ENCODE results near the gene ADAP1. TPM values are rescaled to one million over a fixed set of nuclear protein-coding genes. Genes with fewer than 3 reads are reported as not detected.

The ADAP1 gene
- total and polyA plus RNA-seq, 11 donors = 3.1 to 16.5 (median 12.0) TPM

GRCh38 chr7:877312-878232 is 76.9 kb downstream of the ADAP1 start:
- H3K36me3 ChIP-seq = peaks cover 0 to 27% (median 10%) of the 10 kb centered on the region in 9 donors
- TF ChIP-seq, protein P1, sequence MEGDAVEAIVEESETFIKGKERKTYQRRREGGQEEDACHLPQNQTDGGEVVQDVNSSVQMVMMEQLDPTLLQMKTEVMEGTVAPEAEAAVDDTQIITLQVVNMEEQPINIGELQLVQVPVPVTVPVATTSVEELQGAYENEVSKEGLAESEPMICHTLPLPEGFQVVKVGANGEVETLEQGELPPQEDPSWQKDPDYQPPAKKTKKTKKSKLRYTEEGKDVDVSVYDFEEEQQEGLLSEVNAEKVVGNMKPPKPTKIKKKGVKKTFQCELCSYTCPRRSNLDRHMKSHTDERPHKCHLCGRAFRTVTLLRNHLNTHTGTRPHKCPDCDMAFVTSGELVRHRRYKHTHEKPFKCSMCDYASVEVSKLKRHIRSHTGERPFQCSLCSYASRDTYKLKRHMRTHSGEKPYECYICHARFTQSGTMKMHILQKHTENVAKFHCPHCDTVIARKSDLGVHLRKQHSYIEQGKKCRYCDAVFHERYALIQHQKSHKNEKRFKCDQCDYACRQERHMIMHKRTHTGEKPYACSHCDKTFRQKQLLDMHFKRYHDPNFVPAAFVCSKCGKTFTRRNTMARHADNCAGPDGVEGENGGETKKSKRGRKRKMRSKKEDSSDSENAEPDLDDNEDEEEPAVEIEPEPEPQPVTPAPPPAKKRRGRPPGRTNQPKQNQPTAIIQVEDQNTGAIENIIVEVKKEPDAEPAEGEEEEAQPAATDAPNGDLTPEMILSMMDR (IDR thresholded peaks at IDR 0.05) = no peak
- TF ChIP-seq POLR2A (IDR thresholded peaks at IDR 0.05) = no peak
- peak overlapping the region; percentile 67 to 98 (median 86) for H3K4me3 ChIP-seq
- no peak for ATAC-seq
- H3K27ac ChIP-seq = peak overlapping the region in 9 of 12 donors; percentile 80 to 91 (median 88)
- intact Hi-C loops (cut with DNase I) = loop anchor here in 3 of 10 donors (5.0 to 10.0 kb wide), 3 partner anchors 355 to 553 kb away; partner anchors contain the start of gene PDGFA (in 1 of the 3)
- DNase-seq = peak in 2 of 5 donors; percentile 35 to 70
- no peaks in the 10 kb centered on the region for H3K9me3 ChIP-seq
- no peaks in the 10 kb centered on the region for H3K27me3 ChIP-seq
- peaks cover 10 to 66% (median 45%) of the 10 kb centered on the region in 12 donors for H3K4me1 ChIP-seq
- WGBS, 4 donors = 5 to 21% (median 15%) methylated on average over 26 to 47 of the region's 47 CpGs

- no peaks in the 10 kb centered on the region for H3K9me3 ChIP-seq
- H3K4me3 ChIP-seq = peak overlapping the region; percentile 67 to 98 (median 86)
- 0 to 2% (median 1%) methylated on average over 26 of the region's 26 CpGs for WGBS, 4 donors
- intact Hi-C loops (cut with DNase I) = loop anchor here in 3 of 10 donors (5.0 to 10.0 kb wide), 3 partner anchors 355 to 552 kb away; partner anchors contain the start of gene PDGFA (in 1 of the 3)
- H3K27me3 ChIP-seq = no peaks in the 10 kb centered on the region
- H3K27ac ChIP-seq = peak overlapping the region; percentile 69 to 95 (median 88)
- H3K36me3 ChIP-seq = peaks cover 0 to 34% (median 16%) of the 10 kb centered on the region in 9 donors
- DNase-seq (no peak), ATAC-seq (peak in 1 of 4 donors; percentile 5)
- TF ChIP-seq, protein P1 (IDR thresholded peaks at IDR 0.05) = no peak
- TF ChIP-seq POLR2A (IDR thresholded peaks at IDR 0.05) = no peak
- H3K4me1 ChIP-seq = peaks cover 10 to 65% (median 45%) of the 10 kb centered on the region in 12 donors
Observed at GRCh38 chr7:876972-877311, 77.5 kb downstream of the ADAP1 start.

- Histone ChIP-seq H3K9me3 (no peaks in the 10 kb centered on the region), H3K27ac (peak within 1 kb of the TSS; percentile 69 to 95 (median 89)), H3K27me3 (no peaks in the 10 kb centered on the region), H3K4me1 (peaks cover 10 to 67% (median 45%) of the 10 kb centered on the region in 12 donors), H3K36me3 (peaks cover 0 to 40% (median 22%) of the 10 kb centered on the region in 9 donors), H3K4me3 (peak within 1 kb of the TSS; percentile 67 to 98 (median 86))
- intact Hi-C loops (cut with DNase I) = loop anchor here in 3 of 10 donors (5.0 to 10.0 kb wide), 3 partner anchors 354 to 552 kb away; partner anchors contain the start of gene PDGFA (in 1 of the 3)
- peak; percentile 96 to 99 (median 98) for DNase-seq
- 0 to 1% (median 1%) methylated on average over 44 to 129 of the region's 129 CpGs for WGBS, 4 donors
- peak; percentile 73 to 84 (median 80) for ATAC-seq
- TF ChIP-seq, protein P1 (IDR thresholded peaks at IDR 0.05) = peak in 9 of 12 donors; percentile 23 to 57 (median 32)
- peak; percentile 48 to 78 for TF ChIP-seq POLR2A (IDR thresholded peaks at IDR 0.05)
Observed at GRCh38 chr7:876077-876971, 78.2 kb downstream of the ADAP1 start, which contains the start of gene GET4. GET4 (plus strand) TSS chr7:876554; CDS start chr7:876646, 92 bp downstream.

Data from heart left ventricle (tissue), 16 donors.